Tibial artery (tissue), 4 donors: ENCODE results near the gene SMAD3.

Experiments
- DNase-seq, 2 donors: peaks; one replicate each; pipeline ENCODE4 v3.0.0-alpha.2; 2019
- H3K27ac ChIP-seq, 2 donors: fragments of 200-600 bp; sonication (generic) in 1 of 2; 1 replicate in 1 of 2; 2 replicates in 1 of 2; pipeline ENCODE4 v1.5.1; 2018 to 2019; ENCODE audit warnings: mild to moderate bottlenecking in 1 of 2
- H3K27me3 ChIP-seq, 2 donors: fragments of 200-600 bp; sonication (generic) in 1 of 2; one replicate each; pipeline versions ENCODE4 v1.5.1 to v1.6.0; 2016 to 2019
- H3K36me3 ChIP-seq, 3 donors: fragments of 200-600 bp; sonication (generic) in 2 of 3; one replicate each; pipeline ENCODE4 v1.5.1; 2016 to 2019; ENCODE audit warnings: mild to moderate bottlenecking in 2 of 3
- H3K4me1 ChIP-seq, 4 donors: fragments of 200-600 bp; sonication (generic) in 2 of 4; 1 replicate in 3 of 4; 2 replicates in 1 of 4; pipeline ENCODE4 v1.5.1; 2016 to 2019
- H3K4me3 ChIP-seq, 2 donors: fragments of 200-600 bp; sonication (generic) in 1 of 2; 1 replicate in 1 of 2; 2 replicates in 1 of 2; pipeline ENCODE4 v1.5.1; 2018 to 2019; ENCODE audit warnings: mild to moderate bottlenecking in 2 of 2
- H3K9me3 ChIP-seq, 3 donors: fragments of 200-600 bp; sonication (generic) in 1 of 3; one replicate each; pipeline ENCODE4 v1.5.1; 2016 to 2019
- CTCF ChIP-seq, 2 experiments: fragments of 200-600 bp in 1 of 2; fragments of 450-650 bp in 1 of 2; IDR thresholded peaks; one replicate each; pipeline ENCODE4 v1.5.1; 2017 to 2019; ENCODE audit warnings: antibody characterized with exemption in 2 of 2, mild to moderate bottlenecking in 1 of 2, moderate library complexity in 1 of 2
- intact Hi-C: fragments of 100-400 bp; cut with DNase I; formaldehyde crosslinking; loops from one replicate; pipeline ENCODE4 v1.15.0; 2023; ENCODE audit warnings: low total_unique reads

Gene SMAD3

DNA sequence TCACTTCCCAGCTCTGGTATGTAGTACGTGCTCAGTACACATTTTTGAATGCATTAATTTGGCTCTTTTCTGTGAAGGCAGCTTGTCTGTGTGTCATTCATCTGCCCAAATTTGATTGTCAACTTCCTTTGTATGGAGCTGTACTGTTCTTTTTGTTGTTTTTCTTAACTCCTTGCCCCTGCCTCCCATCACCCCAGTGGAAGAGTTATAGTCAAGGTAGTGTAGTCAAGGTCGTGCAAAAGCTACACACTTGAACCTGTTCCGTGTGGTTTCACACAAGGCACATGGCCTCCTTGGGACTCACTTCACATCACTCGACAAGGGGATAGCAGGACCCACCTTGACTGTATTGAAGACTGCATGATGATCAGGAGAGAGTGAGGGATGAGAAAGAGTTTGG is 37.6 kb downstream of the SMAD3 start:
- TF ChIP-seq CTCF (IDR thresholded peaks at IDR 0.05): no peak
- no peak overlapping the region for H3K4me3 ChIP-seq
- intact Hi-C loops: no loop called here
- DNase-seq: no peak
- H3K27ac ChIP-seq: no peak overlapping the region
- peaks cover 10 to 57% (median 49%) of the 10 kb centered on the region in 4 donors for H3K4me1 ChIP-seq
- no peaks in the 10 kb centered on the region for H3K27me3 ChIP-seq
- H3K36me3 ChIP-seq: no peaks in the 10 kb centered on the region
- no peaks in the 10 kb centered on the region for H3K9me3 ChIP-seq

DNA sequence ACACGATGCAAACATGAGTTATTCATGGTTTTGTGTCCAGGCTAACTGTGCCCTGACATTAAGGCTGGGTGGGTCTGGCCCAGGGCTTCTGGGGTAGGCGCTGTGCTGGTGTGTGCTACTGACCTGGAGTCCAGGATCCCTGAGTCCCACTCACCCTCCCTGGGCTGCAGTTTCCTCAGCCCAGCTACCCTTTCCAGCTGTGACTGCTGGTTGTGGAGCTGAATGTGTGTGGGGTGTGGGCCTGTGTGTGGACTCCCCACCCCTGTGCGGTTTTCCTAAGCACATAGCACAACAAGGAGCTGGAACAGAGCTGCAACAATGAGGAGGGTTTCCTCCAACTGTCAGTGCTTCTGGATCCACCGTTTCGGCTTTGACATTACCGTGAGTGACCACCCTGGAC is 38.0 kb downstream of the SMAD3 start:
- Histone ChIP-seq H3K4me3 (no peak overlapping the region), H3K4me1 (peaks cover 10 to 57% (median 49%) of the 10 kb centered on the region in 4 donors), H3K27ac (no peak overlapping the region), H3K36me3 (no peaks in the 10 kb centered on the region), H3K9me3 (no peaks in the 10 kb centered on the region), H3K27me3 (no peaks in the 10 kb centered on the region)
- no peak for TF ChIP-seq CTCF (IDR thresholded peaks at IDR 0.05)
- DNase-seq: no peak
- intact Hi-C loops: no loop called here

DNA sequence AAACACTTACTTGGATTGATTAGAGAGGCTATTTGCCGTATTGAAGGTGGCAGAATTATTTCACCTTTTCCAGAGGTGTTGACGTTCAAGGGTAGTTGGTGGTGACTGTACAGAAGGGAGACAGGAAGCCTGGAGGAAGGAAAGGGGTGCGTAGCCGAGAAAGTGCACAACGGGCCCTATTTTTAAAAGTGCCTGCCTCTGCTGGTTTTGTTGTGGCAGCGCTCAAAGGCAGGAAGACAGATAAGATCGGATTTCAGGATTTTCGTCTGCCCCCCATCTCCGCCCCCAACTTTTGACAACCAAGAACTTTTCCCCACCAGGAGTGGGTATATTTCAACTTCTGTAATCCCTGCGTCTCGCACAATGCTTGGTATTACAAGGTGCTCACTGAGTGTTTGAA is 38.5 kb downstream of the SMAD3 start:
- DNase-seq: no peak
- intact Hi-C loops: no loop called here
- Histone ChIP-seq H3K27me3 (no peaks in the 10 kb centered on the region), H3K4me3 (no peak overlapping the region), H3K27ac (no peak overlapping the region), H3K9me3 (no peaks in the 10 kb centered on the region), H3K36me3 (no peaks in the 10 kb centered on the region), H3K4me1 (peaks cover 10 to 57% (median 46%) of the 10 kb centered on the region in 4 donors)
- TF ChIP-seq CTCF (IDR thresholded peaks at IDR 0.05): no peak

GRCh38 chr15:67104510-67104909 is 39.1 kb downstream of the SMAD3 start:
- no peak for DNase-seq
- peak overlapping the region; percentile 58 to 61 for H3K27ac ChIP-seq

GRCh38 chr15:67105065-67105951 is 39.9 kb downstream of the SMAD3 start:
- intact Hi-C loops: no loop called here
- Histone ChIP-seq H3K9me3 (no peaks in the 10 kb centered on the region), H3K27ac (peak overlapping the region; percentile 58 to 61), H3K4me3 (no peak overlapping the region), H3K27me3 (no peaks in the 10 kb centered on the region), H3K4me1 (peaks cover 10 to 66% (median 55%) of the 10 kb centered on the region in 4 donors), H3K36me3 (no peaks in the 10 kb centered on the region)
- peak; percentile 64 to 84 for DNase-seq
- peak; percentile 25 to 38 for TF ChIP-seq CTCF (IDR thresholded peaks at IDR 0.05)

More at GRCh38 chr15:67104510-67104909, 39.1 kb downstream of the SMAD3 start:
- Histone ChIP-seq H3K4me3 (no peak overlapping the region), H3K4me1 (peaks cover 10 to 58% (median 47%) of the 10 kb centered on the region in 4 donors), H3K9me3 (no peaks in the 10 kb centered on the region), H3K27me3 (no peaks in the 10 kb centered on the region), H3K36me3 (no peaks in the 10 kb centered on the region)
- no peak for TF ChIP-seq CTCF (IDR thresholded peaks at IDR 0.05)
- intact Hi-C loops: no loop called here
